HG02870 (cell line): ENCODE measurements around the gene ATP2B1.

Experiments used
- ATAC-seq: cut with Tn5 transposase; IDR thresholded peaks from one replicate; pipeline ENCODE4 v1.9.1; 2021; ENCODE audit warnings: mild to moderate bottlenecking, moderate library complexity; ENCODE audit not compliant: unreplicated experiment

ATP2B1 gene

GRCh38 chr12:89603678-89604077 lies 105.0 kb downstream of the ATP2B1 start:
- no peak for ATAC-seq

DNA sequence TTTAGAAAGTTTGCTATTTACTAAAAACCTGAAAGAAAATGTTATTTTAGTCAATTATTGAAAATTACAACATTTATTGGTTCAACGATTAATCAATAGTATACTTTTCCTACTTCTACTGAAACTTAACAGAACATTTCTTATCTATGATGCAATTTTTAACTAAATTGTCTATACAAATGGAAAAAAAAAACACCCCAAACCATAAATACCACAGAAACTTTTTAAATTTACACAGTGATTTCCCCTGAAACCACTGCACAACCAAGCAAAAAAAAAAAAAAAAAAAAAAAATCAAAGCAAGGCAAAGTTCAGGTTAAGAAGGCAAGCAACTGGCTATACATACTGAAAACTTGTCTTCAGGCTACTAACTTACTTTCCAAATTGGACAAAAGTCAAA lies 110.9 kb downstream of the ATP2B1 start:
- ATAC-seq, result peak; percentile 57

DNA sequence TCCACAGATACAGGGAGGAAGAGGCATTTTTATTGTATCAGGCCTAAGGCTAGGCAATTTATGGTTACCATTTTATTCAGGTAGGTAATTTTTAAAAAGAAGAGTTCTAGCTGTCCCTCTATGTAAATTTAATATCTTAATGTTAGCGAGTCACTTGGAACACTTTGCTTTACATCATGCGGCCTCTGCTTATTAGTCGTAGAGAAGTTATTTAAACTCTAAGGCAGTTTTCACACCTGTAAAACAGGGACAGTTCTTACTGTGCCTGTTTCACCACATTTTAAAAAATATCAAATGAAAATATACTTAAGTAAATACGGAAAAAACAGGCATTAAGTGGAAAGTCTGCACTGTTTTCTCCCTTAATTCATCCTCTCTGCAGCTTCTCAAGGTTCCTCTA lies 111.4 kb downstream of the ATP2B1 start:
- no peak for ATAC-seq

- ATAC-seq, result no peak
Measured at GRCh38 chr12:89593873-89594272, 114.8 kb downstream of the ATP2B1 start.

- no peak for ATAC-seq
Measured at GRCh38 chr12:89593233-89593632, 115.4 kb downstream of the ATP2B1 start.

- no peak for ATAC-seq
Measured at GRCh38 chr12:89589753-89590152, 118.9 kb downstream of the ATP2B1 start.

DNA sequence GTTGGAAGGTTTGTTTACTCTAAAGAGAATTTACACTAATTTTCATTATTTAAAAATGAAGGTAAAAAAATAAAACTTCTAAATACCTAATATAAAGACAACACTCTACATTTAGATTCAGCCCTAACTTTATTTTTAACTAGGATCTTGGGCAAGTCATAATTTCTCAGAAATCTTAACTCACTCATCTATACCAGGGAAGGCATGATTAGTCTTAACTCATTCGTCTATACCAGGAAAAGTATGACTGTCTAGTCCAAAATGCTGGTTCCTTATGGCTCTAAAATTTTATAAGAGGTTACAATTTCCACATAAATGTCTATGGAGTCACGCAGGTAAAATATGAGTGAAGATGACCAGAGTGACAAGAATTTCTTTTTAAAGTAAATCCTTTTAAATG lies 130.1 kb downstream of the ATP2B1 start:
- ATAC-seq, result no peak

DNA sequence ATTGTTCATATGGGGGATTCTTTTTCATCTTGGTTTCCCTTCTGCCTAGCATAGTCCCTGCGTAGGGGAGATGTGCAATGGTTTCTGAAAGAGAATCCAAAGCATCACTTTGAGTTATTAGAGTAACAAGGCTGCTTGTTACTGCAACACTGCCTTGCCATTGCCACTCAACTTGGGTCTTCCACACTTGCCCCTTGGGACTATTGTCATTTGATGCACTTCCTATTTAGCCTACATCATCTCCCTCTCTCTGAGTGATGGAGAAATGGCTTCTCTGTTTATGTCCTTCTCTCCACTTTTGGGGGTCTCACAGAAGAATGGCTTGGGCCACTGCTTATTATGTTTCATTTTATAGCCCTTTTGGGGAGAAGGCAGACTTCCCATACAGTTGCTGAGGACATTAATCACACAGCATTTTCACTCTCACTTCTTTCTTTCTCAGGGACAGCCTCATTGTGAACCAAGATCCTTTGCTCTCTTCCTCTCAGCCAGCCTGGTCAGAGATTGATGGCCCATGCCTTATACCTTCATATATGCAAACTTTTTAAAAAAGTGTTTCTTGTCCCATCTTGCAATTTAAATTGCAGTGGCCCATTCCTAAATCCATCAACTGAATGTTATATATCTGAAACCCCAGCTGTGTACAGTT lies 131.9 kb downstream of the ATP2B1 start:
- ATAC-seq, result no peak

GRCh38 chr12:89575374-89575773 lies 133.3 kb downstream of the ATP2B1 start:
- no peak for ATAC-seq

DNA sequence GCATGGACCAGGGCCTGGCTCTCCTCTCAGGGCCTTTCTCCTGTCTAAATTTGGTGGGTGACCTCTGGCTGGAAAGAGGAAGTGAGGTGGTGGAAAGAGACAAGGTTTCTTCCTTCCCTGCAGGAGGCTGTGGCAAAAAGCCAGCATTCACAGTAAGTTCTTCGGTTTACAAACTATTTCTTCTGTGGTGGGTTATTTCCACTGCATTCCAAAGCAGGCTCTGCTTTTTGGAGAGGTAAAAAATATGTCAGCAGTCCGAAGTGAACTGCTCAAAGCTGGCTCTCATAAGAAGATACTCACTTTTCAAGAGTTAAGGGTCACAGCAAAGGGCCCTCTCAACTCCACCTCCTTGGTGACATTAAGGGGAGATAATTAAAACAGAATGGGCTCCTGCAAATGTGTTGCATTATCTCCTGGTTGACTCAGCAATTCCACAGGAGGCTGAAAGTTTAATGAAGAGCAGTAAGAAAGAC lies 133.9 kb downstream of the ATP2B1 start:
- no peak for ATAC-seq

- ATAC-seq, result no peak
Measured at GRCh38 chr12:89573051-89573810, 135.4 kb downstream of the ATP2B1 start.

DNA sequence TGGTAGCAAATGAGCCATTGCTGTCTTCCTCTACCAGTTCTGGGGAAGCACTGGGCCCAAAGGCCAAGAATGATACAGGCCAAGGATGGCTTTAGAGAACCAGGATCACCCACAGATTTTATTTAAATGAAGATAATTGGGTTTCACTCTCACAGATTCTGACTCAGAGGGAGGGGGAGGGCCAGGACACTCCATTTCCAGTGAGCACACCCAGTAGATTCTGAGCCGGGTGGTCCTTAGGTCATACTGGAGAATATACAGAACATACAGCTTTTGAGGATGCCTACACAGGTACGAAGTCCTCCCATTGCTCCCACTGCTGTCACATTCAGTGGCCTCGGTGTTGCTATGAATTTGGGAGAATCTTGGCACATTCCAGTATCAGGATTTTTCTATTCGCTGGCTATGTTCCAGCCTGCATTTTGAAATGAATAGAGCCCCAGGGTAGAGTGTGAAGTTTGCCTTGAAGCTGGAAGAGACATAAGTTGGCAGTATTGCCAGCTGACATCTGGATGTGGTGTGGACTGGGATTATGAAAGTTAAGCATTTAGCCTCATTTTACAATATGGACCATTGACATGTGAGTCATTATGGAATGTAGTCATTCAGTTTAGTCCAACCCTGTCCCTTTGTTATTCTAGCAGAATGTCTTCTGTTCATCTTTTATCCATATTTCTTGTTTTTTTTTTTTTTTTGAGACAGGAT lies 137.0 kb downstream of the ATP2B1 start:
- ATAC-seq, result no peak

- no peak for ATAC-seq
Measured at GRCh38 chr12:89568484-89568883, 140.2 kb downstream of the ATP2B1 start.

GRCh38 chr12:89567691-89568239 lies 140.9 kb downstream of the ATP2B1 start:
- no peak for ATAC-seq

GRCh38 chr12:89566615-89567014 lies 142.0 kb downstream of the ATP2B1 start:
- ATAC-seq, result peak; percentile 49

DNA sequence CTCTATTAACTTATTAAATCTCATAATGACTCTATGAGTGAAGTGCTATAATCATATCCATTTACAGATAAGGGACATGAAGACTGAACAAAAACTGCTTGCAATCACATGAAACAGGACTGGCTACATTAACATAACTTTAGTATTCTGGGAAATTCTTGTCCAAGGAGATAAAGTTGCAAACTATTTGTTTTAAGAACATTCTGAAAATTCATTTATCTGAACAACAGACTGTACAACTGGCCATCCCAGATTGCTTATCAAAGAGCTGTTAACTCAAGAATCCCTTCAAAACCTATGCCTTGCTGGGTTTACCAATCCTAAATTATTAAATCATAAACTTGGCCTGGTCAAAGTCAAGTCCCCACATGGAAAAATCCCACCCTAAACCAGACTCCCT lies 143.6 kb downstream of the ATP2B1 start:
- ATAC-seq, result no peak

DNA sequence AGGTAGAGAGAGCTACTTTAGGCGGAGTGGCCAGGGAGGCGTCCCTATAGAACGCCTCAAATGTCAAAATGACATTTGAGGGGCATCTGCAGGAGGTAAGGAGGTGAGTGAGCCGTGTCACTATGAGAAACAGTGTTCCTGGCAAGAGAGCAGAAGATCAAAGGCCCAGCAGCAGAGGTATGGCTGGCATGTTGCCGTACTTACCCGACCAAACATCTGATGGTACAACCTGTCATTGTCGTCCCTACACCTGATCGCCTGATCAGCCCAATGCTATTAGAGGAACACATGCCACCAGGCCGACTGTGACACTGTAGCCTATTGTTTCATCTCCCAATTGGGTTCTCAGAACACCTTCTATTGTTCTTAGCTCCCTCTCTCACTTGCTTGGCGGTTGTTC lies 148.9 kb downstream of the ATP2B1 start:
- ATAC-seq, result no peak

GRCh38 chr12:89556976-89557375 lies 151.7 kb downstream of the ATP2B1 start:
- ATAC-seq, result no peak

DNA sequence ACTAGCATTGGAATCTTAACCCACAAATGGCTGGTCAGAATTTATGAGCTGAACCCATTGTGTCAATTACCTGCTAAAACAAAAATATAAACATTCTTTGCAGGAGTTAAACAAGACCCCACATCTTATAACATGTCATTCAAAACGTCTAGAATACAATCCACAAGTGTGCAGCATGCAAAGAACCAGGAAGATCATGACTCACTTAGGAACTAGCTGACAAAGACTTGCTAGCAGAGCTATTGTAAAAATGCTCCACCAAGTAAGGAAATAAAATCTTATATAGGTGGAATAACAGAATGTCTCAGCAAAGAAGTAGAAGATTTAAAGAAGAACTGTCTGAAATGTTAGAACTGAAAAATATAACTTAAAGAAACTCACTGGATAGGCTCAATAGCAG lies 156.3 kb downstream of the ATP2B1 start:
- ATAC-seq, result no peak

- ATAC-seq, result no peak
Measured at GRCh38 chr12:89551747-89552146, 156.9 kb downstream of the ATP2B1 start.

DNA sequence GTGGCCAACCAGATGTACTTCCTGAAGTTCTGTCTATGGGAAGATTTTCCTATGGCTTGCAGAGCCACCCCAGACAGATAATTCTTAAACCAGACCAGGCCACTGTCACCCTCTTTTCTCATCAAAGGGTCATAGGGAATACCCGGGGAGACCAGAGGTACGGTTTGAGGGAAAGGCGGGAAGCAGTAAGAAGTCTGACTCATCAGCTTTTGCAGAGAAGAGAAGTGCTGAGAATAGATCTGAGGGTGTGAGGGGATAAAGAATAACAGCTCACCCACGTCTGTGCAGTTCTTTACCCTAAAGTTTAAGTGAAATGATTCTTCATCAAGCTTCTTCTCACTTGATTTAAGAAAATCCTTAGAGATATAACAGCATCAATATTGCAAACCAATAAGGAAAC lies 161.5 kb downstream of the ATP2B1 start:
- ATAC-seq, result no peak

DNA sequence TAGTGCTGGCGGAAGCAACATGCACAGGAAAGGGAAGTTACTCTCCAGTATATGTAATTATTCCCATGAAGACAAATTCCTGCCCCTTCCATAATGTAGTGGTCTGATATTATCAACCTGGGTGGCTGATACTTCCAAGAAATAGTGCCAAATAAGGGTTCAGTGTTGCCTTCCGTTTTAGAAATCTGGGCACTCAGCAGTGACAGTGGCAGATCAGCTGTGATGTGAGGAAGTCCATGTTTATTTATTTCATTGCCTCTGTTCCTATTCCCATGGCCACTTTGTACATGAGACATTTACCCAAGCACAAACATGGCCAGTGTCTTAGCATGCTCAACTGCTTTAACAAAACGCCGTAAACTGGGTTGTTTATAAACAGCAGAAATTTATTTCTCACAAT lies 162.5 kb downstream of the ATP2B1 start:
- no peak for ATAC-seq
